Neural cell (in vitro differentiated cells): ENCODE measurements around the gene GLI3. TPM values are rescaled to one million over a fixed set of nuclear protein-coding genes. Genes with fewer than 3 reads are reported as not detected.

ENCODE experiments used
- H2AFZ ChIP-seq: fragments of 200-600, 300-800 bp; sonication (generic), shearing (Covaris generic); 2 replicates; pipeline ENCODE4 v1.6.0; 2014; ENCODE audit warnings: low read depth, mild to moderate bottlenecking, antibody characterized with exemption, low read length, moderate library complexity
- H3F3A ChIP-seq: fragments of 200-600 bp; shearing (Covaris generic); 2 replicates; pipeline ENCODE4 v1.6.1; 2016; ENCODE audit warnings: mild to moderate bottlenecking, moderate library complexity, mixed read lengths, antibody characterized with exemption, low read length; ENCODE audit not compliant: insufficient read depth, poor library complexity, severe bottlenecking
- H3K27ac ChIP-seq: fragments of 200-600, 300-800 bp; sonication (generic), shearing (Covaris generic); 2 replicates; pipeline ENCODE4 v1.5.1; 2014; ENCODE audit warnings: mild to moderate bottlenecking, low read length, moderate library complexity
- H3K27me3 ChIP-seq: fragments of 300-800, 200-600 bp; sonication (generic), shearing (Covaris generic); 2 replicates; pipeline ENCODE4 v1.6.0; 2014; ENCODE audit warnings: mild to moderate bottlenecking, low read depth, low read length, moderate library complexity; ENCODE audit not compliant: insufficient read depth
- H3K36me3 ChIP-seq: fragments of 300-800, 200-600 bp; sonication (generic), shearing (Covaris generic); 2 replicates; pipeline ENCODE4 v1.5.1; 2014; ENCODE audit warnings: mild to moderate bottlenecking, antibody characterized with exemption, low read length, moderate library complexity; ENCODE audit not compliant: insufficient read depth
- H3K4me2 ChIP-seq: fragments of 300-800, 200-600 bp; sonication (generic), shearing (Covaris generic); 2 replicates; pipeline ENCODE4 v1.6.0; 2014; ENCODE audit warnings: mild to moderate bottlenecking, low read length
- H3K4me3 ChIP-seq: fragments of 300-800, 200-600 bp; sonication (generic), shearing (Covaris generic); 2 replicates; pipeline ENCODE4 v1.5.1; 2014; ENCODE audit warnings: mild to moderate bottlenecking, low read length, moderate library complexity
- H3K79me2 ChIP-seq: fragments of 200-600 bp; shearing (Covaris generic); replicated peaks from 2 replicates; pipeline ENCODE4 v1.6.0; 2014; ENCODE audit warnings: mild to moderate bottlenecking, low read length, moderate library complexity; ENCODE audit not compliant: insufficient read depth
- H3K9ac ChIP-seq: fragments of 300-800, 200-600 bp; sonication (generic), shearing (Covaris generic); 2 replicates; pipeline ENCODE4 v1.6.1; 2016; ENCODE audit warnings: mild to moderate bottlenecking, low read length, mixed read lengths
- H3K9me2 ChIP-seq: fragments of 200-600 bp; shearing (Covaris generic); 2 replicates; pipeline ENCODE4 v1.6.1; 2016; ENCODE audit warnings: mild to moderate bottlenecking, low read length, mixed read lengths; ENCODE audit not compliant: insufficient read depth
- H3K9me3 ChIP-seq: fragments of 200-600, 300-800 bp; sonication (generic), shearing (Covaris generic); 2 replicates; pipeline ENCODE4 v1.6.1; 2016; ENCODE audit warnings: mild to moderate bottlenecking, mixed run types, low read length, moderate library complexity, mixed read lengths
- H4K20me1 ChIP-seq: fragments of 200-600 bp; shearing (Covaris generic); 2 replicates; pipeline ENCODE4 v1.6.1; 2016; ENCODE audit warnings: mild to moderate bottlenecking, mixed run types; ENCODE audit not compliant: insufficient read depth
- EP300 ChIP-seq: fragments of 450-650 bp; conservative IDR thresholded peaks from 2 replicates; pipeline ENCODE4 v1.6.1; 2014; ENCODE audit warnings: antibody characterized with exemption, mild to moderate bottlenecking, moderate library complexity; ENCODE audit not compliant: poor library complexity, severe bottlenecking
- EZH2 ChIP-seq: fragments of 200-600, 300-800 bp; shearing (Covaris generic), sonication (generic); IDR thresholded peaks from 2 replicates; pipeline ENCODE4 v1.6.1; 2014; ENCODE audit warnings: antibody characterized with exemption, low read length, borderline replicate concordance, mild to moderate bottlenecking; ENCODE audit not compliant: insufficient read depth, poor library complexity, severe bottlenecking
- MXI1 ChIP-seq: fragments of 450-650 bp; conservative IDR thresholded peaks from 2 replicates; pipeline ENCODE4 v1.6.1; 2014; ENCODE audit warnings: antibody characterized with exemption, mild to moderate bottlenecking; ENCODE audit not compliant: poor library complexity, severe bottlenecking
- POLR2AphosphoS5 ChIP-seq: IDR thresholded peaks from 2 replicates; pipeline ENCODE4 v1.6.1; 2012
- RAD21 ChIP-seq: fragments of 450-650 bp; conservative IDR thresholded peaks from 2 replicates; pipeline ENCODE4 v1.6.1; 2014; ENCODE audit warnings: antibody characterized with exemption, mild to moderate bottlenecking, moderate library complexity
- SMC3 ChIP-seq: fragments of 450-650 bp; conservative IDR thresholded peaks from 2 replicates; pipeline ENCODE4 v1.6.1; 2014; ENCODE audit warnings: antibody characterized with exemption, mild to moderate bottlenecking, moderate library complexity; ENCODE audit not compliant: poor library complexity
- TAF1 ChIP-seq: IDR thresholded peaks from 2 replicates; pipeline ENCODE4 v1.6.1; 2012; ENCODE audit warnings: low read depth
- polyA plus RNA-seq: library from polyadenylated mRNA; depleted of rRNA; stranded (reverse); fragments of >200 nt; gene quantifications from 2 replicates; pipeline ENCODE4 v1.2.3, GENCODE V29; 2014
- TF ChIP-seq, protein P1 (sequence below): IDR thresholded peaks from 2 replicates; pipeline ENCODE4 v1.6.1; 2012; ENCODE audit warnings: borderline replicate concordance
- TF ChIP-seq, protein P2 (sequence below): fragments of 450-650 bp; IDR thresholded peaks from 2 replicates; pipeline ENCODE4 v1.5.1; 2014; ENCODE audit warnings: antibody characterized with exemption, mild to moderate bottlenecking, moderate library complexity; ENCODE audit not compliant: poor library complexity, severe bottlenecking

GLI3 gene
- polyA plus RNA-seq, 1 donor from 2014 or later, result 0.19 TPM

DNA sequence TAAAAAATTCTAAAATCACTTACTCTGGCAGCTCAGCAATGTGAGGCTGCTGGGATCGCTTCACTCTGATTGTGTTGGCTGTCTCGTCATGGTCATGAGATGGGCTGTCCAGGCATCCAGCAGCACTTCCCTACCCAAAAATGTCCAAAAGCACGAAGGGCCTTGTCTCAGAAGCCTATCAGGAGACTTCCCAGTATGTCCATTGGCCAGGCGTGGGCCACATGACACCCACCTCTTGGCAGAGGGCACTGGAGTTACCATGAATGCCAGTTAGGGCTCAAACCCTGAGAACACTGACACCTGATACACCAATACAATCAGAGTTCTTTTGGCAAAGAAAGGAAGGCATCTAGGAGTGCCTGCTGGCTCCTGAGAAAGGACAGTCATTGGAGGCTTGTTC, 27.0 kb upstream of the GLI3 start:
- H3K79me2 ChIP-seq, result no peaks in the 10 kb centered on the region
- no peak overlapping the region for H3K4me2 ChIP-seq
- no peak overlapping the region for H3K4me3 ChIP-seq
- no peak overlapping the region for H3K27ac ChIP-seq
- H3K27me3 ChIP-seq, result no peaks in the 10 kb centered on the region
- no peak for TF ChIP-seq RAD21
- TF ChIP-seq MXI1, result no peak
- TF ChIP-seq, protein P1, sequence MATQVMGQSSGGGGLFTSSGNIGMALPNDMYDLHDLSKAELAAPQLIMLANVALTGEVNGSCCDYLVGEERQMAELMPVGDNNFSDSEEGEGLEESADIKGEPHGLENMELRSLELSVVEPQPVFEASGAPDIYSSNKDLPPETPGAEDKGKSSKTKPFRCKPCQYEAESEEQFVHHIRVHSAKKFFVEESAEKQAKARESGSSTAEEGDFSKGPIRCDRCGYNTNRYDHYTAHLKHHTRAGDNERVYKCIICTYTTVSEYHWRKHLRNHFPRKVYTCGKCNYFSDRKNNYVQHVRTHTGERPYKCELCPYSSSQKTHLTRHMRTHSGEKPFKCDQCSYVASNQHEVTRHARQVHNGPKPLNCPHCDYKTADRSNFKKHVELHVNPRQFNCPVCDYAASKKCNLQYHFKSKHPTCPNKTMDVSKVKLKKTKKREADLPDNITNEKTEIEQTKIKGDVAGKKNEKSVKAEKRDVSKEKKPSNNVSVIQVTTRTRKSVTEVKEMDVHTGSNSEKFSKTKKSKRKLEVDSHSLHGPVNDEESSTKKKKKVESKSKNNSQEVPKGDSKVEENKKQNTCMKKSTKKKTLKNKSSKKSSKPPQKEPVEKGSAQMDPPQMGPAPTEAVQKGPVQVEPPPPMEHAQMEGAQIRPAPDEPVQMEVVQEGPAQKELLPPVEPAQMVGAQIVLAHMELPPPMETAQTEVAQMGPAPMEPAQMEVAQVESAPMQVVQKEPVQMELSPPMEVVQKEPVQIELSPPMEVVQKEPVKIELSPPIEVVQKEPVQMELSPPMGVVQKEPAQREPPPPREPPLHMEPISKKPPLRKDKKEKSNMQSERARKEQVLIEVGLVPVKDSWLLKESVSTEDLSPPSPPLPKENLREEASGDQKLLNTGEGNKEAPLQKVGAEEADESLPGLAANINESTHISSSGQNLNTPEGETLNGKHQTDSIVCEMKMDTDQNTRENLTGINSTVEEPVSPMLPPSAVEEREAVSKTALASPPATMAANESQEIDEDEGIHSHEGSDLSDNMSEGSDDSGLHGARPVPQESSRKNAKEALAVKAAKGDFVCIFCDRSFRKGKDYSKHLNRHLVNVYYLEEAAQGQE, result no peak
- TF ChIP-seq EP300, result no peak
- TF ChIP-seq, protein P2, sequence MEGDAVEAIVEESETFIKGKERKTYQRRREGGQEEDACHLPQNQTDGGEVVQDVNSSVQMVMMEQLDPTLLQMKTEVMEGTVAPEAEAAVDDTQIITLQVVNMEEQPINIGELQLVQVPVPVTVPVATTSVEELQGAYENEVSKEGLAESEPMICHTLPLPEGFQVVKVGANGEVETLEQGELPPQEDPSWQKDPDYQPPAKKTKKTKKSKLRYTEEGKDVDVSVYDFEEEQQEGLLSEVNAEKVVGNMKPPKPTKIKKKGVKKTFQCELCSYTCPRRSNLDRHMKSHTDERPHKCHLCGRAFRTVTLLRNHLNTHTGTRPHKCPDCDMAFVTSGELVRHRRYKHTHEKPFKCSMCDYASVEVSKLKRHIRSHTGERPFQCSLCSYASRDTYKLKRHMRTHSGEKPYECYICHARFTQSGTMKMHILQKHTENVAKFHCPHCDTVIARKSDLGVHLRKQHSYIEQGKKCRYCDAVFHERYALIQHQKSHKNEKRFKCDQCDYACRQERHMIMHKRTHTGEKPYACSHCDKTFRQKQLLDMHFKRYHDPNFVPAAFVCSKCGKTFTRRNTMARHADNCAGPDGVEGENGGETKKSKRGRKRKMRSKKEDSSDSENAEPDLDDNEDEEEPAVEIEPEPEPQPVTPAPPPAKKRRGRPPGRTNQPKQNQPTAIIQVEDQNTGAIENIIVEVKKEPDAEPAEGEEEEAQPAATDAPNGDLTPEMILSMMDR, result no peak
- TF ChIP-seq SMC3, result no peak
- TF ChIP-seq POLR2AphosphoS5, result no peak
- no peak for TF ChIP-seq TAF1
- TF ChIP-seq EZH2, result no peak
- H3K9me3 ChIP-seq, result no peaks in the 10 kb centered on the region
- H3F3A ChIP-seq, result no peaks in the 10 kb centered on the region
- no peaks in the 10 kb centered on the region for H3K9me2 ChIP-seq
- H3K9ac ChIP-seq, result no peak overlapping the region
- no peaks in the 10 kb centered on the region for H3K36me3 ChIP-seq
- no peak overlapping the region for H2AFZ ChIP-seq
- no peaks in the 10 kb centered on the region for H4K20me1 ChIP-seq

DNA sequence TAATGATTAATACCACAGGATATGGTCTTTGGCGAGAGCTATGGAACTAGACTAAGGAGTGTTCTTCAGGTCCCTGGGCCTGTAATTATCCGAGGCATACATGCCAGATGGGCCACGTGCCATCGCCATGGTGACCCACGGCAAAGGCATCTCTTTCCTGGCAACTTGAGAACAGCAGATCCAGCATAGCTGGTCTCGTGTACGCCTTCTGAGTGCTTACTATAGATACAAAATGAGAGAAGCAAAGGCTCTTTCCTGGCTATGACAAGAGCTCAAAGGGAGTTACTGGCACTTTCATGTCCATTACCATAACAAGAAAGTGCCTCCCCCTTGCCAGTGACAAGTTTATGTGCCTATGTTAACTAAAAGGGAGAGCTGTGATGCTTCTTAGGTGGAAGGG, 26.0 kb upstream of the GLI3 start:
- H3K9me2 ChIP-seq, result no peaks in the 10 kb centered on the region
- TF ChIP-seq TAF1 (no peak), POLR2AphosphoS5 (no peak), RAD21 (no peak), MXI1 (no peak)
- TF ChIP-seq, protein P2, result no peak
- no peak overlapping the region for H3K27ac ChIP-seq
- no peaks in the 10 kb centered on the region for H3K36me3 ChIP-seq
- H3F3A ChIP-seq, result no peaks in the 10 kb centered on the region
- no peak overlapping the region for H2AFZ ChIP-seq
- H4K20me1 ChIP-seq, result no peaks in the 10 kb centered on the region
- no peaks in the 10 kb centered on the region for H3K9me3 ChIP-seq
- no peak overlapping the region for H3K4me3 ChIP-seq
- no peak overlapping the region for H3K9ac ChIP-seq
- H3K27me3 ChIP-seq, result no peaks in the 10 kb centered on the region
- no peak overlapping the region for H3K4me2 ChIP-seq
- no peaks in the 10 kb centered on the region for H3K79me2 ChIP-seq
